ENCODE results near the gene STK11IP.

The STK11IP gene

GRCh38 chr2:219628986-219629901 lies 31.6 kb downstream of the STK11IP start:
- Histone ChIP-seq H4K20me1 (ENCODE audit: insufficient read depth, low read length) (no peaks in the 10 kb centered on the region), H3K9me3 (replicated peaks; ENCODE audit: insufficient read depth, low read length) (no peaks in the 10 kb centered on the region), H3K4me1 (ENCODE audit: low read length) (no peaks in the 10 kb centered on the region), H3K4me3 (ENCODE audit: low read length) (no peak overlapping the region), H3K9me2 (replicated peaks; ENCODE audit: insufficient read depth, low read length) (no peaks in the 10 kb centered on the region), H3K79me2 (ENCODE audit: low read length) (no peaks in the 10 kb centered on the region), H2AFZ (ENCODE audit: low read length) (no peak overlapping the region), H3K27ac (ENCODE audit: low read length) (no peak overlapping the region), H3K36me3 (replicated peaks; ENCODE audit: insufficient read depth, low read length) (no peaks in the 10 kb centered on the region), H3K9ac (ENCODE audit: low read length) (no peak overlapping the region), H3F3A (ENCODE audit: insufficient read depth, low read length) (no peaks in the 10 kb centered on the region), H3K27me3 (replicated peaks; ENCODE audit: insufficient read depth, low read length) (peaks cover 81% of the 10 kb centered on the region), H3K4me2 (ENCODE audit: low read depth, low read length) (no peak overlapping the region)
- no peak for TF ChIP-seq CTCF (IDR thresholded peaks at IDR 0.05; ENCODE audit: low read length)
- TF ChIP-seq EZH2 (optimal IDR thresholded peaks at IDR 0.05; ENCODE audit: low read depth, low read length), result no peak
- TF ChIP-seq EZH2phosphoT487 (IDR thresholded peaks at IDR 0.05; ENCODE audit: low read length), result no peak
- DNase-seq, result no peak

GRCh38 chr2:219629976-219630695 lies 32.5 kb downstream of the STK11IP start:
- Histone ChIP-seq H3K27ac (ENCODE audit: low read length) (no peak overlapping the region), H3K4me3 (ENCODE audit: low read length) (no peak overlapping the region), H3K4me2 (ENCODE audit: low read depth, low read length) (no peak overlapping the region), H3K4me1 (ENCODE audit: low read length) (no peaks in the 10 kb centered on the region), H3K27me3 (replicated peaks; ENCODE audit: insufficient read depth, low read length) (peaks cover 82% of the 10 kb centered on the region), H4K20me1 (ENCODE audit: insufficient read depth, low read length) (no peaks in the 10 kb centered on the region), H3K9me3 (replicated peaks; ENCODE audit: insufficient read depth, low read length) (no peaks in the 10 kb centered on the region), H3F3A (ENCODE audit: insufficient read depth, low read length) (no peaks in the 10 kb centered on the region), H3K79me2 (ENCODE audit: low read length) (no peaks in the 10 kb centered on the region), H2AFZ (ENCODE audit: low read length) (no peak overlapping the region), H3K36me3 (replicated peaks; ENCODE audit: insufficient read depth, low read length) (no peaks in the 10 kb centered on the region), H3K9ac (ENCODE audit: low read length) (no peak overlapping the region), H3K9me2 (replicated peaks; ENCODE audit: insufficient read depth, low read length) (no peaks in the 10 kb centered on the region)
- DNase-seq, result no peak
- TF ChIP-seq CTCF (IDR thresholded peaks at IDR 0.05; ENCODE audit: low read length) (no peak), EZH2 (optimal IDR thresholded peaks at IDR 0.05; ENCODE audit: low read depth, low read length) (no peak), EZH2phosphoT487 (IDR thresholded peaks at IDR 0.05; ENCODE audit: low read length) (no peak)

- H4K20me1 ChIP-seq (ENCODE audit: insufficient read depth, low read length), result no peaks in the 10 kb centered on the region
- no peak overlapping the region for H3K9ac ChIP-seq (ENCODE audit: low read length)
- no peaks in the 10 kb centered on the region for H3K36me3 ChIP-seq (replicated peaks; ENCODE audit: insufficient read depth, low read length)
- no peaks in the 10 kb centered on the region for H3F3A ChIP-seq (ENCODE audit: insufficient read depth, low read length)
- no peak overlapping the region for H3K4me2 ChIP-seq (ENCODE audit: low read depth, low read length)
- peaks cover 90% of the 10 kb centered on the region for H3K27me3 ChIP-seq (replicated peaks; ENCODE audit: insufficient read depth, low read length)
- no peak for TF ChIP-seq CTCF (IDR thresholded peaks at IDR 0.05; ENCODE audit: low read length)
- TF ChIP-seq EZH2phosphoT487 (IDR thresholded peaks at IDR 0.05; ENCODE audit: low read length), result no peak
- TF ChIP-seq EZH2 (optimal IDR thresholded peaks at IDR 0.05; ENCODE audit: low read depth, low read length), result no peak
- no peaks in the 10 kb centered on the region for H3K9me3 ChIP-seq (replicated peaks; ENCODE audit: insufficient read depth, low read length)
- no peak for DNase-seq
- H3K79me2 ChIP-seq (ENCODE audit: low read length), result no peaks in the 10 kb centered on the region
- no peak overlapping the region for H3K4me3 ChIP-seq (ENCODE audit: low read length)
- no peaks in the 10 kb centered on the region for H3K9me2 ChIP-seq (replicated peaks; ENCODE audit: insufficient read depth, low read length)
- H3K4me1 ChIP-seq (ENCODE audit: low read length), result no peaks in the 10 kb centered on the region
- no peak overlapping the region for H2AFZ ChIP-seq (ENCODE audit: low read length)
- H3K27ac ChIP-seq (ENCODE audit: low read length), result no peak overlapping the region
Observed at GRCh38 chr2:219630770-219631405, 33.2 kb downstream of the STK11IP start.
